CD14-positive monocyte (primary cell): ENCODE data around the gene SPATS2. TPM values are rescaled to one million over a fixed set of nuclear protein-coding genes. Genes with fewer than 3 reads are reported as not detected.

Source experiments
- DNase-seq, 3 donors: peaks; one replicate each; pipeline ENCODE4 v3.0.0-alpha.2; 2011 to 2022
- H2AFZ ChIP-seq: 2 replicates; pipeline ENCODE4 v1.6.0; 2012; ENCODE audit warnings: mild to moderate bottlenecking, low read depth, low read length, inconsistent platforms; ENCODE audit not compliant: insufficient read depth, poor library complexity, severe bottlenecking
- H3K27ac ChIP-seq, 2 donors: 1 replicate in 1 of 2; 2 replicates in 1 of 2; pipeline ENCODE4 v1.5.1; 2012 to 2013; ENCODE audit warnings: low read length in 2 of 2, control low read depth in 1 of 2, inconsistent platforms in 1 of 2, low read depth in 1 of 2, mild to moderate bottlenecking in 1 of 2
- H3K27me3 ChIP-seq, 2 donors: one replicate each; pipeline versions ENCODE4 v1.6.0 to v1.6.1; 2011 to 2013; ENCODE audit warnings: low read length in 2 of 2; ENCODE audit not compliant: control insufficient read depth in 2 of 2, insufficient read depth in 2 of 2
- H3K36me3 ChIP-seq, 2 donors: replicated peaks in 1 of 2; 1 replicate in 1 of 2; 2 replicates in 1 of 2; pipeline versions ENCODE4 v1.5.1 to v1.6.1; 2012 to 2013; ENCODE audit warnings: low read length in 2 of 2, control low read depth in 1 of 2, inconsistent platforms in 1 of 2, mild to moderate bottlenecking in 1 of 2; ENCODE audit not compliant: insufficient read depth in 2 of 2, control insufficient read depth in 1 of 2
- H3K4me1 ChIP-seq, 2 donors: 1 replicate in 1 of 2; 2 replicates in 1 of 2; pipeline versions ENCODE4 v1.5.1 to v1.6.1; 2012 to 2013; ENCODE audit warnings: low read length in 2 of 2, control low read depth in 1 of 2, inconsistent platforms in 1 of 2, mild to moderate bottlenecking in 1 of 2, moderate library complexity in 1 of 2; ENCODE audit not compliant: insufficient read depth in 2 of 2, control insufficient read depth in 1 of 2
- H3K4me2 ChIP-seq: replicated peaks from 2 replicates; pipeline ENCODE3; 2012; ENCODE audit warnings: low read length, moderate library complexity, mild to moderate bottlenecking; ENCODE audit not compliant: poor library complexity, severe bottlenecking; ENCODE audit errors: extremely low read depth
- H3K4me3 ChIP-seq, 3 experiments: fragments of 200-600 bp in 1 of 3; sonication (generic) in 1 of 3; replicated peaks in 1 of 3; 1 replicate in 2 of 3; 2 replicates in 1 of 3; pipeline ENCODE4 v1.5.1; 2011 to 2013; ENCODE audit warnings: low read length in 3 of 3, mild to moderate bottlenecking in 3 of 3, control low read depth in 2 of 3, low read depth in 2 of 3, inconsistent platforms in 1 of 3, moderate library complexity in 1 of 3
- H3K79me2 ChIP-seq: 2 replicates; pipeline ENCODE4 v1.6.0; 2012; ENCODE audit warnings: mild to moderate bottlenecking, control low read depth, inconsistent platforms, low read length, moderate library complexity; ENCODE audit not compliant: insufficient read depth
- H3K9ac ChIP-seq: 2 replicates; pipeline ENCODE4 v1.6.0; 2017; ENCODE audit warnings: low read length, mild to moderate bottlenecking; ENCODE audit not compliant: insufficient read depth, poor library complexity, severe bottlenecking
- H3K9me3 ChIP-seq, 2 donors: replicated peaks in 1 of 2; 1 replicate in 1 of 2; 2 replicates in 1 of 2; pipeline versions ENCODE4 v1.5.1 to v1.6.1; 2012 to 2013; ENCODE audit warnings: low read length in 2 of 2, control low read depth in 1 of 2; ENCODE audit not compliant: control insufficient read depth in 1 of 2, insufficient read depth in 1 of 2
- H4K20me1 ChIP-seq: 2 replicates; pipeline ENCODE4 v1.6.0; 2012; ENCODE audit warnings: mild to moderate bottlenecking, low read length, control low read depth, moderate library complexity; ENCODE audit not compliant: insufficient read depth
- H3K27ac Mint-ChIP-seq, 7 donors: one replicate each; pipeline ENCODE4 v1.8.0; 2020; ENCODE audit warnings: mild to moderate bottlenecking in 7 of 7, mixed read lengths in 7 of 7, moderate library complexity in 6 of 7, inconsistent platforms in 2 of 7
- H3K27me3 Mint-ChIP-seq, 3 donors: one replicate each; pipeline ENCODE4 v1.8.0; 2021 to 2022; ENCODE audit warnings: low read depth in 3 of 3, mild to moderate bottlenecking in 3 of 3, mixed read lengths in 3 of 3, moderate library complexity in 3 of 3, inconsistent platforms in 1 of 3
- H3K36me3 Mint-ChIP-seq, 2 donors: one replicate each; pipeline ENCODE4 v1.8.0; 2020; ENCODE audit warnings: mixed read lengths in 2 of 2, inconsistent platforms in 1 of 2, mild to moderate bottlenecking in 1 of 2
- H3K4me1 Mint-ChIP-seq: one replicate; pipeline ENCODE4 v1.8.0; 2020; ENCODE audit warnings: mild to moderate bottlenecking, mixed read lengths
- H3K4me3 Mint-ChIP-seq, 2 donors: one replicate each; pipeline ENCODE4 v1.8.0; 2020; ENCODE audit warnings: mild to moderate bottlenecking in 2 of 2, mixed read lengths in 2 of 2, moderate library complexity in 1 of 2
- H3K9me3 Mint-ChIP-seq, 7 donors: one replicate each; pipeline ENCODE4 v1.8.0; 2020 to 2022; ENCODE audit warnings: mixed read lengths in 7 of 7, mild to moderate bottlenecking in 6 of 7, moderate library complexity in 6 of 7, inconsistent platforms in 2 of 7
- CTCF ChIP-seq: fragments of 200-600 bp; IDR thresholded peaks from one replicate; pipeline ENCODE4 v1.8.0; 2022; ENCODE audit warnings: antibody characterized with exemption, mild to moderate bottlenecking
- WGBS: methylation state at CpG from one replicate; pipeline ENCODE4 v1.1.5; 2013; ENCODE audit warnings: missing lambda C conversion rate; ENCODE audit not compliant: insufficient coverage; 5-methylcytosine and 5-hydroxymethylcytosine counted together
- intact Hi-C, 2 donors: fragments of 100-400 bp; cut with micrococcal nuclease; formaldehyde crosslinking; loops; one replicate each; pipeline versions ENCODE4 v1.15.0 to v1.15.1; 2023
- polyA plus RNA-seq, 3 donors: library from polyadenylated mRNA; depleted of rRNA in 1 of 3; unstranded in 2 of 3; stranded (reverse) in 1 of 3; fragments of 300-500 nt in 2 of 3; fragments of >200 nt in 1 of 3; fragmentation: Illumina TruSeq in 2 of 3; gene quantifications; 1 replicate in 2 of 3; 2 replicates in 1 of 3; pipeline ENCODE4 v1.2.3, GENCODE V29; 2012 to 2021

The SPATS2 gene
- polyA plus RNA-seq, 3 donors: 1.1 to 3.2 (median 1.8) TPM

GRCh38 chr12:49539406-49540228, 172.4 kb downstream of the SPATS2 start:
- Mint-ChIP-seq H3K4me3 (peak overlapping the region; percentile 73 to 85), H3K27ac (peak overlapping the region in 1 of 7 donors; percentile 37), H3K4me1 (peaks cover 46% of the 10 kb centered on the region), H3K36me3 (peaks cover 11 to 18% of the 10 kb centered on the region in 2 donors), H3K9me3 (peaks cover 0 to 6% (median 2%) of the 10 kb centered on the region in 7 donors), H3K27me3 (peaks cover 43 to 75% (median 49%) of the 10 kb centered on the region in 3 donors)
- TF ChIP-seq CTCF: no peak
- peaks cover 45 to 51% of the 10 kb centered on the region in 2 donors for H3K4me1 ChIP-seq
- H3K4me2 ChIP-seq: peak overlapping the region; percentile 99
- 15% methylated on average over 38 of the region's 47 CpGs for WGBS
- no peak overlapping the region for H3K27ac ChIP-seq
- H2AFZ ChIP-seq: peak overlapping the region; percentile 56
- H3K79me2 ChIP-seq: no peaks in the 10 kb centered on the region
- no peak for DNase-seq
- intact Hi-C loops: no loop called here
- peaks cover 13% of the 10 kb centered on the region for H4K20me1 ChIP-seq
- H3K9ac ChIP-seq: peak overlapping the region; percentile 25
- no peaks in the 10 kb centered on the region for H3K36me3 ChIP-seq
- H3K9me3 ChIP-seq: peaks cover 0 to 5% of the 10 kb centered on the region in 2 donors
- H3K4me3 ChIP-seq: peak overlapping the region in 2 of 3 experiments; percentile 37 to 80
- H3K27me3 ChIP-seq: peaks cover 3 to 55% of the 10 kb centered on the region in 2 donors

- peak overlapping the region; percentile 99 for H3K4me2 ChIP-seq
- 91% methylated on average over 17 of the region's 21 CpGs for WGBS
- H3K27me3 ChIP-seq: peaks cover 3 to 56% of the 10 kb centered on the region in 2 donors
These were observed 173.2 kb downstream of the SPATS2 start for GRCh38 chr12:49540229-49541139.

More at GRCh38 chr12:49540229-49541139, 173.2 kb downstream of the SPATS2 start:
- Mint-ChIP-seq H3K36me3 (peaks cover 11 to 14% of the 10 kb centered on the region in 2 donors), H3K9me3 (peaks cover 0 to 6% (median 2%) of the 10 kb centered on the region in 7 donors), H3K27me3 (peaks cover 43 to 75% (median 50%) of the 10 kb centered on the region in 3 donors), H3K27ac (peak overlapping the region in 1 of 7 donors; percentile 66), H3K4me3 (peak overlapping the region; percentile 20 to 85), H3K4me1 (peaks cover 39% of the 10 kb centered on the region)
- no peak for DNase-seq
- peaks cover 36 to 42% of the 10 kb centered on the region in 2 donors for H3K4me1 ChIP-seq
- no peak overlapping the region for H3K27ac ChIP-seq
- no peak for TF ChIP-seq CTCF
- H4K20me1 ChIP-seq: peaks cover 13% of the 10 kb centered on the region
- peak overlapping the region in 1 of 3 experiments; percentile 80 for H3K4me3 ChIP-seq
- no peaks in the 10 kb centered on the region for H3K36me3 ChIP-seq
- H3K9me3 ChIP-seq: peaks cover 0 to 5% of the 10 kb centered on the region in 2 donors
- H3K9ac ChIP-seq: no peak overlapping the region
- H2AFZ ChIP-seq: peak overlapping the region; percentile 56
- no peaks in the 10 kb centered on the region for H3K79me2 ChIP-seq
- intact Hi-C loops: no loop called here
